Rectal smooth muscle tissue (tissue), 1 donor: ENCODE measurements around the gene TAX1BP3.

Experiments used
- H3K27ac ChIP-seq: one replicate; pipeline ENCODE4 v1.7.0; 2013; ENCODE audit warnings: low read depth, low read length, inconsistent platforms
- H3K27me3 ChIP-seq: one replicate; pipeline ENCODE4 v1.7.0; 2013; ENCODE audit warnings: low read length; ENCODE audit not compliant: control insufficient read depth, insufficient read depth
- H3K36me3 ChIP-seq: one replicate; pipeline ENCODE4 v1.7.0; 2013; ENCODE audit warnings: low read length; ENCODE audit not compliant: control insufficient read depth, insufficient read depth
- H3K4me1 ChIP-seq: one replicate; pipeline ENCODE4 v1.7.0; 2013; ENCODE audit warnings: low read length; ENCODE audit not compliant: control insufficient read depth, insufficient read depth
- H3K4me3 ChIP-seq: one replicate; pipeline ENCODE4 v1.7.0; 2013; ENCODE audit warnings: low read length
- H3K9ac ChIP-seq: one replicate; pipeline ENCODE4 v1.7.0; 2013; ENCODE audit warnings: low read length

The TAX1BP3 gene

GRCh38 chr17:3645310-3645709, 23.1 kb downstream of the TAX1BP3 start:
- no peaks in the 10 kb centered on the region for H3K36me3 ChIP-seq
- H3K27ac ChIP-seq, result no peak overlapping the region
- H3K4me1 ChIP-seq, result no peaks in the 10 kb centered on the region
- H3K27me3 ChIP-seq, result no peaks in the 10 kb centered on the region
- no peak overlapping the region for H3K4me3 ChIP-seq
- H3K9ac ChIP-seq, result no peak overlapping the region

- no peaks in the 10 kb centered on the region for H3K36me3 ChIP-seq
- H3K9ac ChIP-seq, result no peak overlapping the region
- H3K27ac ChIP-seq, result no peak overlapping the region
- no peaks in the 10 kb centered on the region for H3K27me3 ChIP-seq
- H3K4me1 ChIP-seq, result no peaks in the 10 kb centered on the region
- H3K4me3 ChIP-seq, result no peak overlapping the region
These were observed 24.5 kb downstream of the TAX1BP3 start for GRCh38 chr17:3643889-3644349.

GRCh38 chr17:3641717-3642486, 26.5 kb downstream of the TAX1BP3 start:
- H3K27ac ChIP-seq, result no peak overlapping the region

GRCh38 chr17:3641014-3641413, 27.4 kb downstream of the TAX1BP3 start:
- H3K9ac ChIP-seq, result no peak overlapping the region
- H3K27me3 ChIP-seq, result no peaks in the 10 kb centered on the region
- H3K4me3 ChIP-seq, result no peak overlapping the region
- no peak overlapping the region for H3K27ac ChIP-seq
- no peaks in the 10 kb centered on the region for H3K36me3 ChIP-seq
- H3K4me1 ChIP-seq, result no peaks in the 10 kb centered on the region

More at GRCh38 chr17:3641717-3642486, 26.5 kb downstream of the TAX1BP3 start:
- Histone ChIP-seq H3K36me3 (no peaks in the 10 kb centered on the region), H3K9ac (no peak overlapping the region), H3K27me3 (no peaks in the 10 kb centered on the region), H3K4me1 (no peaks in the 10 kb centered on the region), H3K4me3 (no peak overlapping the region)

- Histone ChIP-seq H3K9ac (no peak overlapping the region), H3K4me1 (no peaks in the 10 kb centered on the region), H3K27ac (no peak overlapping the region), H3K27me3 (no peaks in the 10 kb centered on the region), H3K4me3 (no peak overlapping the region), H3K36me3 (no peaks in the 10 kb centered on the region)
These were observed 28.3 kb downstream of the TAX1BP3 start for GRCh38 chr17:3639981-3640596.

- Histone ChIP-seq H3K27ac (peak overlapping the region; percentile 98), H3K4me1 (no peaks in the 10 kb centered on the region)
These were observed 31.4 kb downstream of the TAX1BP3 start for GRCh38 chr17:3636908-3637373.

GRCh38 chr17:3636154-3636907, 32.0 kb downstream of the TAX1BP3 start, which contains the start of the genes CTNS and SHPK:
Gene CTNS (plus strand): TSS chr17:3636760. CDS start chr17:3640207, 3,447 bp downstream.
Gene SHPK (minus strand): TSS chr17:3636250. CDS start chr17:3636219, 31 bp downstream.
- no peaks in the 10 kb centered on the region for H3K4me1 ChIP-seq
- H3K4me3 ChIP-seq, result peak within 1 kb of the TSS; percentile 98
- no peaks in the 10 kb centered on the region for H3K36me3 ChIP-seq

More at GRCh38 chr17:3636908-3637373, 31.4 kb downstream of the TAX1BP3 start:
- Histone ChIP-seq H3K4me3 (peak overlapping the region; percentile 98), H3K27me3 (no peaks in the 10 kb centered on the region), H3K36me3 (no peaks in the 10 kb centered on the region), H3K9ac (peak overlapping the region; percentile 80)

GRCh38 chr17:3635474-3636153, 32.8 kb downstream of the TAX1BP3 start:
- peak overlapping the region; percentile 98 for H3K27ac ChIP-seq

More at GRCh38 chr17:3636154-3636907, 32.0 kb downstream of the TAX1BP3 start, which contains the start of the genes CTNS and SHPK:
- H3K27ac ChIP-seq, result peak within 1 kb of the TSS; percentile 98
- H3K9ac ChIP-seq, result peak within 1 kb of the TSS; percentile 80
- no peaks in the 10 kb centered on the region for H3K27me3 ChIP-seq

GRCh38 chr17:3632287-3632686, 36.1 kb downstream of the TAX1BP3 start:
- Histone ChIP-seq H3K4me3 (no peak overlapping the region), H3K4me1 (no peaks in the 10 kb centered on the region), H3K9ac (no peak overlapping the region), H3K27ac (no peak overlapping the region), H3K36me3 (peaks cover 11% of the 10 kb centered on the region), H3K27me3 (no peaks in the 10 kb centered on the region)

More at GRCh38 chr17:3635474-3636153, 32.8 kb downstream of the TAX1BP3 start:
- Histone ChIP-seq H3K4me3 (peak overlapping the region; percentile 93), H3K9ac (peak overlapping the region; percentile 80), H3K36me3 (no peaks in the 10 kb centered on the region), H3K27me3 (no peaks in the 10 kb centered on the region), H3K4me1 (no peaks in the 10 kb centered on the region)

GRCh38 chr17:3630781-3631180, 37.6 kb downstream of the TAX1BP3 start:
- no peak overlapping the region for H3K27ac ChIP-seq
- no peaks in the 10 kb centered on the region for H3K27me3 ChIP-seq
- H3K36me3 ChIP-seq, result peaks cover 13% of the 10 kb centered on the region
- H3K4me1 ChIP-seq, result no peaks in the 10 kb centered on the region
- no peak overlapping the region for H3K4me3 ChIP-seq
- H3K9ac ChIP-seq, result no peak overlapping the region

- H3K27me3 ChIP-seq, result no peaks in the 10 kb centered on the region
- H3K9ac ChIP-seq, result no peak overlapping the region
- no peaks in the 10 kb centered on the region for H3K4me1 ChIP-seq
- peaks cover 20% of the 10 kb centered on the region for H3K36me3 ChIP-seq
- H3K4me3 ChIP-seq, result no peak overlapping the region
- H3K27ac ChIP-seq, result no peak overlapping the region
These were observed 40.6 kb downstream of the TAX1BP3 start for GRCh38 chr17:3627769-3628167.
